Fibroblast of gingiva (primary cell): Measurements from ENCODE around the gene STRIP2.
"Not testable (repeated sequence)": the region's sequence is repeated elsewhere in the genome, so short reads cannot be mapped to it uniquely, and the experiment has no call there.

Experiments
- DNase-seq: peaks from one replicate; pipeline ENCODE4 v3.0.0-alpha.2; 2011; ENCODE audit warnings: low read depth

Gene STRIP2

GRCh38 chr7:129534558-129535274, 100.5 kb downstream of the STRIP2 start:
- not testable (repeated sequence) for DNase-seq

GRCh38 chr7:129535896-129536295, 101.7 kb downstream of the STRIP2 start:
- no peak for DNase-seq

GRCh38 chr7:129536323-129536722, 102.1 kb downstream of the STRIP2 start:
- DNase-seq = no peak
